GM10248 (cell line): ENCODE results near the gene RFT1.

Experiments used
- CTCF ChIA-PET: fragments of 300-600 bp; sonication (Branson Sonifier 250); formaldehyde crosslinking; extraction: SDS; loops from one replicate; lab custom pipeline; 2021; ENCODE audit warnings: antibody characterized with exemption; lab: Yijun Ruan, JAX
- POLR2A ChIA-PET: fragments of 350-650 bp; sonication (Branson Sonifier 250); formaldehyde crosslinking; extraction: SDS; loops from one replicate; lab custom pipeline; 2020; ENCODE audit warnings: antibody characterized with exemption; lab: Yijun Ruan, JAX
- DNase-seq: peaks from one replicate; pipeline ENCODE4 v3.0.0; 2012; ENCODE audit errors: extremely low spot score
- CTCF ChIP-seq: IDR thresholded peaks from 2 replicates; pipeline ENCODE4 v1.5.1; 2012; ENCODE audit warnings: mild to moderate bottlenecking, low read depth; ENCODE audit errors: extremely low read depth, missing control alignments, control extremely low read depth

Gene RFT1

GRCh38 chr3:53081318-53081717 is 48.9 kb downstream of the RFT1 start:
- no peak for TF ChIP-seq CTCF
- ChIA-PET POLR2A (no interaction called here), CTCF (interaction anchor here (1.4 kb wide), 1 partner anchor 10 kb away, joined by 7 read pairs; no protein-coding TSS in a partner anchor)
- no peak for DNase-seq

GRCh38 chr3:53080612-53081205 is 49.5 kb downstream of the RFT1 start:
- DNase-seq = no peak
- TF ChIP-seq CTCF = no peak
- ChIA-PET CTCF (interaction anchor here (1.4 kb wide), 1 partner anchor 9 kb away, joined by 7 read pairs; no protein-coding TSS in a partner anchor), POLR2A (no interaction called here)

DNA sequence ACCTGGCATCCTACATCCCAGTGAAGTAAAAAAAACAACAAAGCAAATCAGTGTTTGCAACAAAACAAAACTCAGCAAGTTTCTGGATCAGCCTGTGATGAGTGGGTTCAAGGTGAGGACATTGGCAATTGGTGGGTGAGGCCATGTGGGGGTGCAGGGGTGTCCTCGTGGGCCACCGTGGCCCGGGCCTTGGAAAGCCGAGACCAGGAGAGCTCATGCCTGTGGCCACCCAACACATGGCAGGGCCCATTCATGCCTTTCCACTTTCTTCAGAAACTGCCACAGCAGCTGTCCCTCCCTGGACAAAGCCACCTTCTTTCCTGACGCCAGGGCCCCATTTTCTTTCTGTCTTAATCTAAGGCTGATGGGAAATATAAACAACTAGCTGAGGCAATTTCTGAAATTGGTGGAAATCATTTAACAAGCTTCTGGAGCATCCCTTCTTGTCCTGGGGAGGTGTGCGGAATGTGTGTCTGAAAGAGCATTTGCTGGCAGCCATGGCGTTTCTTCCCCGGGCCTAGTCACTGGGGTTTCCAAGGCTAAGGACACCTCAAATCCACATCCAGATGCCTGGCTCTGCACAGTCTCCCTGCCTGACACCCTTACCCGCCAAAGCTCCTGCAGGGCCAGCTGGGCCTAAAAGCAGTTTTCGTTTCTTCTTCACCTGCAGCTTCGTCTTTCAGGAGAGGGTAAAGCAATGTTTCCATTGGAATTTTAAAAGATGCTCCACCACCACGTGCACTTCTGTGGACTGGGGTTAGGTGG is 50.3 kb downstream of the RFT1 start:
- ChIA-PET POLR2A (no interaction called here), CTCF (interaction anchor here (0.7 to 1.4 kb wide), 5 partner anchors 9 to 54 kb away, joined by 3 to 7 read pairs (median 3); no protein-coding TSS in a partner anchor)
- no peak for TF ChIP-seq CTCF
- DNase-seq = no peak

- DNase-seq = no peak
- no peak for TF ChIP-seq CTCF
- POLR2A ChIA-PET = no interaction called here
- CTCF ChIA-PET = interaction anchor here (1.0 to 1.2 kb wide), 4 partner anchors 14 to 228 kb away, joined by 3 read pairs; no protein-coding TSS in a partner anchor
These were observed 51.1 kb downstream of the RFT1 start for GRCh38 chr3:53079147-53079546.

DNA sequence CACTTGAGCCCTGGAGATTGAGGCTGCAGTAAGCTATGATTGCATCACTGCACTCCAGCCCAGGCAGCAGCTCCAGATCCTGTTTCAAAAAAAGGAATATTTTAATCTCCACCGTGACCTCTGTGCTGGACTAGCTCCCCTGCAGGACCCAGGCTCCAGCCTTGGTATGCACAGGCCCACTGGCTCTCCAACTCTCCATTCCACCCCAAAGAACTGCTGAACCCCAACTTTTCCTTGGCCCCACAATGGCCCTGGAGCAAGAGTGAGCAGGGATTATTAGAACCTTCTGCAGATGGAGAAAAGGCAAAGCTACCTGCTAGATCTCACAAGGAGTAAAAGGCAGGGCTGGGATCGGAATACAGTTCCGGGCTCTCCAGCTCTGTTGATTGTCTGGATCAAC is 51.6 kb downstream of the RFT1 start:
- ChIA-PET POLR2A (no interaction called here), CTCF (interaction anchor here (1.0 kb wide), 1 partner anchor 228 kb away, joined by 3 read pairs; no protein-coding TSS in a partner anchor)
- DNase-seq = no peak
- no peak for TF ChIP-seq CTCF

GRCh38 chr3:53077476-53078220 is 52.6 kb downstream of the RFT1 start:
- ChIA-PET CTCF (interaction anchor here (2.4 kb wide), 1 partner anchor 227 kb away, joined by 5 read pairs; no protein-coding TSS in a partner anchor), POLR2A (interaction anchor here (0.5 kb wide), 1 partner anchor 9 kb away, joined by 3 read pairs; no protein-coding TSS in a partner anchor)
- no peak for DNase-seq
- no peak for TF ChIP-seq CTCF
